GM21423 (cell line): ENCODE data around the gene CDK13.
"Not testable (repeated sequence)": the region's sequence is repeated elsewhere in the genome, so short reads cannot be mapped to it uniquely, and the experiment has no call there.

Experiments used
- ATAC-seq: cut with Tn5 transposase; IDR thresholded peaks from one replicate; pipeline ENCODE4 v1.9.1; 2021; ENCODE audit warnings: mild to moderate bottlenecking, moderate library complexity; ENCODE audit not compliant: unreplicated experiment

Gene CDK13

DNA sequence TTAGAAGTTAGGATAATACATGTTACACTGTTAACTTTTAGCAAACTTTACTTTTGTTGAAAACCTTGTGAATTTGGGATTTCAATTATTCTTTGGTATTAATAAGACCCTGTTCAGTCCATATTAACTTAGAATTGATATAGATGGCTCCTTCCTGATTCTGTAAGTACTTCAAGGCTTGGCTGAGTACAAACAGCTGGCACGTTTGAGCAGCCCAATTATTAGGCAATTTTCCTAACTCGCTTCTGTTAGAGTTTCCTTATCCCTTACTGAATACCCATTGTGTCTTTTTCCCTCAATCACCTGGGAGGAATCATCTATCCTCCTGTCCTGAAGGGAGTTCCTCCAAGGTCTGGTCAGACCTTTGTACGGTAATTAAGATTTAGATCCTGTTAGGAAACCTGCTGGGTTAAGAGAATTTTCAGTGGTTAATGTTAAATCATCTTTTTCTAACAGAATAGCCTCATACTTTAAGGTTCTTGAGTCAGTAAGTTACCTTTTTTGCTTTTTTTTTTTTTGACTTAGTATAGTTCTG, 195.6 kb downstream of the CDK13 start:
- ATAC-seq = not testable (repeated sequence)

DNA sequence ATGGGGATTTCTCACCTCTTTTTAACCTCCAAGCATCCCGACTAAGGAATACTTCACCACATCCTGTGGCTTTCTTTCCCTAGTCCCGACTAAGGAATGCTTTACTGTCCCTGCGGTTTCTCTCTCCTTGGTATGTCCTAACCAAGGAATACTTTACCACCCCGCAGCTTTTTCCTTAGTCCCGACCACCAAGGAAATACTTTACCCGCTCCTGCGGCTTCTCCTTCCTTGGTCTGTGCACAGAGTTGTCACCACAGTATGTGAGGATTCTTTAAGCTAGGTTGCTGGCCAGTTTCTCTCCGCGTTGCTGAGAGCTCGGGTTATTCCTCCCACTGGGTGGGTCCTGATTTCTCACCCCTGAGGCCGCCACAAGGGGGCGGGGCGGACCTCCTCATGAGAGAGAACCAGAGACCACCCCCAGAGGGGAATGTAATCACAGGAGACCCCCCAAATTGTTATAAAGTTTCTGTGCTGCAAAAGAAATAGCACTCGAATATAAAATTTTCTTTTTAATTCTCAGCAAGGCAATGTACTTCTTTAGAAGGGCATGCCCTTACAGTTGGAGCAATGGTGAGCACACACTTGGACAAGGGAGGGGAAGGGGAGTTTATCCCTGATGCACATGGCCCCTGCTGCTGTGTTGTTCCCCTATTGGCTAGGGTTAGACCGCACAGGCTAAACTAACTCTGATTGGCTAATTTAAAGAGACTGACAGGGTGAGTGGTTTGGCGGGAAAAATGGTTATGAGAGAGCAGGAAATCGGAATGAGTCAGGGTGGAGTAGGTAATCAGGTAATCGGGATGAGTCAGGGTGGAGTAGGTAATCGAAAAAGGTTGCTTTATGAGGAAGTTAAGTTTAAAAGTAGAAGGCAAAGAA, 197.6 kb downstream of the CDK13 start:
- no peak for ATAC-seq

DNA sequence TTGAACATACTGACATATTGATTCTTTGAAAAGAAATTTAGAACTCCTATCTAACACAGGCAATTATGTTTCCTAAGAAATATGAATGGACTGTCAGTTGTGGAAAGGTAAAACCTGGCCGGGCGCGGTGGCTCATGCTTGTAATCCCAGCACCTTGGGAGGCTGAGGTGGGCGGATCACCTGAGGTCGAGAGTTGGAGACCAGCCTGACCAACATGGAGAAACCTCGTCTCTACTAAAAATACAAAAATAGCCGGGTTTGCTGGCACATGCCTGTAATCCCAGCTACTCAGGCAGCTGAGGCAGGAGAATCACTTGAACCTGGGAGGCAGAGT, 198.2 kb downstream of the CDK13 start:
- not testable (repeated sequence) for ATAC-seq

DNA sequence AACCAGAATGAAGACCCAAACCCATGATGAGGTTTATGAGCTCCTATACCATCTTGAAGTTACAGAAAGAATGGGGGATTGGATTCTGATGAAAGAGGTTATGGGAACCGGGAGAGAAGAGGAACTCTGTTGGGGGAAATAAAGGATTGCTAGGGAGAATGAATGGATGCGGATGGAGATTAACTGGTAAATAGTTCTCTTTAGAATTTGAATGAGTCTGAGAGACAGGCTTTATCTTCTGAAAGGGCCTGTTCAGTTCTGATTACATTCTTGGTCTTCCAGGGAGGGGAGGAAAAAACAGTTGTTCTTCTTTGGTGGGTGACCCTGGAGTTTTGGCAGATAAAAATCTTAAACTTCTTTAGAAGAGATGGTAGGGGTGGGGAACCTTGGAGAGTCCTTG, 198.6 kb downstream of the CDK13 start:
- ATAC-seq = no peak
